ENCODE measurements around the gene TTL.

TTL gene

GRCh38 chr2:112584891-112585250 is 102.9 kb downstream of the TTL start:
- H3K27ac ChIP-seq, result peak overlapping the region; percentile 81
- no peak for TF ChIP-seq CTCF (conservative IDR thresholded peaks at IDR 0.05)

GRCh38 chr2:112585400-112585799 is 103.4 kb downstream of the TTL start:
- no peak for TF ChIP-seq CTCF (conservative IDR thresholded peaks at IDR 0.05)
- peak overlapping the region; percentile 81 for H3K27ac ChIP-seq

- no peak overlapping the region for H3K27ac ChIP-seq
- no peak for TF ChIP-seq CTCF (conservative IDR thresholded peaks at IDR 0.05)
These were observed 104.0 kb downstream of the TTL start for GRCh38 chr2:112585873-112586464.

- no peak for TF ChIP-seq CTCF (conservative IDR thresholded peaks at IDR 0.05)
- peak overlapping the region; percentile 71 for H3K27ac ChIP-seq
These were observed 106.7 kb downstream of the TTL start for GRCh38 chr2:112588611-112589045.
